Activated T-cell treated with anti-CD3 and anti-CD28 coated beads for 48 hours (primary cell): ENCODE results near the gene DPH2.

Experiments used
- DNase-seq: peaks from one replicate; pipeline ENCODE4 v3.0.0-alpha.2; 2020; ENCODE audit warnings: low read depth

DPH2 gene

GRCh38 chr1:43968348-43968948, 1.4 kb upstream of the DPH2 start:
- DNase-seq, result no peak

GRCh38 chr1:43969416-43969745, 429 bp upstream of the DPH2 start:
- no peak for DNase-seq

- no peak for DNase-seq
Observed at GRCh38 chr1:43970502-43970901, 692 bp downstream of the DPH2 start.

DNA sequence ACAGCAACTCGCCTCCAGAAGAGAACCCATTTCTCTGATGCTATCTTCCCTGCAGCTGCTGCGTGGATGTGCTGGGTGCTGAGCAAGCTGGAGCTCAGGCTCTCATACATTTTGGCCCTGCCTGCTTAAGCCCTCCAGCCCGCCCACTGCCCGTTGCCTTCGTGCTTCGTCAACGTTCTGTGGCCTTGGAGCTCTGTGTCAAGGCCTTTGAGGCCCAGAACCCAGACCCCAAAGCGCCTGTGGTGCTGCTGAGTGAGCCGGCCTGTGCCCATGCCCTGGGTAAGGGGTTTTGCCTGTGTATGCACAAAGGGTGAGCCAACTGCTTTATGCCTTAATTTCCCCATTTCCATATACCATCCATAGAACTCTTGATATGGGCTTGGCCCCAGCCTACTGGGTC, 1.1 kb downstream of the DPH2 start:
- DNase-seq, result no peak

- DNase-seq, result no peak
Observed at GRCh38 chr1:43971336-43971980, 1.6 kb downstream of the DPH2 start.

DNA sequence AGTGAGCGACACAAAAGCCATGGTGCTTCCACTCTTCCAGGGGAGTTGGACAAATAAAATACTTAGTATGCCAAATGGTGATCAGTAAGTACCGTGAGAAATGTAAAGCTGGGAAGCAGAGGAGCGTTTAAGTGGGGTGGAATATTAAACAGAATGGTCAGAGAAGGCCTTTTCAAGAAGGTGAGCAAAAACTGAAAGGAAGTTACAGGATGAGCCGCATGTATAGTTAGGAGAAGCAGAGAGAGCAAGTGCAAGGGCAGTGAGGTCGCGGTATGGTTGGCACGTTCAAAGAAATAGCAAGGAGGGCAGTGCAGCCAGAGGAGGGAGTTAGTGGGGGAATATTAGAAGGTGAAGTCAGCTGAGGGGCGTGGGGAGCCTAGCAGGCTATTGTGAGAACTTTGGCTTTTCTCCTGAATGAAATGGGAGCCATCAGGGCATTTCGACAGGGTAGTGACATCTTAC, 4.2 kb downstream of the DPH2 start:
- no peak for DNase-seq

- DNase-seq, result peak; percentile 95
Observed at GRCh38 chr1:43974443-43975248, 4.8 kb downstream of the DPH2 start, which contains the start of gene ATP6V0B. TSS of gene ATP6V0B (plus strand) at chr1:43974960. CDS start at chr1:43975041, 81 bp downstream.

DNA sequence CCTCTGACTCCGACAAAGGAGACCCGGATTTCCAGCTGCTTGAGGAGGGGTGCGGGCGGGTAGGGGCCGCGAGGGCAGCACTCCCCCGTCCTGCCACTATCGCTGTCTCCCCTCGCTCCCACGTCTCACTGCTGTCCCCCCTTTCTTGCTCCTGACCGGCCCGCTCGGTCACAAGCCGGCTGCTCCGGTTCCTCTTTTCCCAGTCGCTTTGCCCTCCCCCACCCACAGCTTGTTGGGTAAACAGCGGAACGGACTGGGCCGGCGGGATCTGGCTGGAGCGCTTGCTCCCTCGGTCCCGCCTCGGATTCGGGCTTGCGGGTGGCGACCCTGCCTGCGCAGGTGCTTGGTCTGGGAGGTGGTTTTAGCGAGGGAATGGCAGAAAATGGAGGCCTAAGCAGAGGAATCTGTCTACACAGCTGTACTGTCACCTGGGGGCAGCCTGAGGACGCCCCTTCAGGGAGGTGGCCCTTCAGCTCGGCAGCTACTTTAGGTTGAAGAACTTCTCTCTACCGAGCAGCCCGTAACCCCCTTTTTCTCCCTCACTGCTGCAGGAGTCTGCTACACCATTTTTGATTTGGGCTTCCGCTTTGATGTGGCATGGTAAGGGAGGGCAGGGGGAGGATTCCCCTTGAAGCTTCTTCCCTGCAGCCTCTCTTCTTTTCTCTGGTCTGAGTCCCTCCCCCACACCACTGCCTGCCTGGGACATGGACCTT, 5.6 kb downstream of the DPH2 start:
- DNase-seq, result no peak

DNA sequence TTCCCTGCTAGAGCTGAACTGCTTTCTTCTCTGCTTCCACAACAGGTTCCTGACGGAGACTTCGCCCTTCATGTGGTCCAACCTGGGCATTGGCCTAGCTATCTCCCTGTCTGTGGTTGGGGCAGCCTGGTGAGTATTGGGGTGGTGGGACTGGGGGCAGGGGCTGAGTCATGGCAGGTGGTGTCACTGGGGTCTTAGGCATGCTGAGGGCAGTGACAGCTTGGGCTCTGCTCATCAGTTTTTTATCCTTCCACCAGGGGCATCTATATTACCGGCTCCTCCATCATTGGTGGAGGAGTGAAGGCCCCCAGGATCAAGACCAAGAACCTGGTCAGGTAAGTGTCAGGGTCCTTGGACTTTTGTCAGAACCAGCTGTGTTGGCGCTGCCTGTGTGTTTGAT, 6.2 kb downstream of the DPH2 start:
- DNase-seq, result no peak

- DNase-seq, result no peak
Observed at GRCh38 chr1:43976890-43977289, 7.1 kb downstream of the DPH2 start.

- DNase-seq, result no peak
Observed at GRCh38 chr1:43977376-43978263, 7.8 kb downstream of the DPH2 start.

DNA sequence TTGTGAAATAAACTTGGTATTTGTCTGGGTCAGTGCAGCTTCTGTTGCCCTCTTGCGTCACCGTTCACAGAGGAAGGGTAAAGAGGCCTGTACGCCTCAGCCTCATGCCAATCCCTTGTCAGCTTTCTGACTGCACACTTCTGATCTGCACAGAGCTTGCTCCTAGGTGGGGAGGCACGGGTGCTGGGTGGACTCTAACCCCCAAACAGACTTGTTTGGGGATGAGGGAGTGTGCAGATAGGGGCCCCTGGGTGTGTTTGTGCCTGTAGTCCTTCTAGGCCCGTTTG, 8.4 kb downstream of the DPH2 start:
- DNase-seq, result no peak

- peak; percentile 56 for DNase-seq
Observed at GRCh38 chr1:43978551-43979260, 8.9 kb downstream of the DPH2 start, which contains the start of gene B4GALT2. TSS of gene B4GALT2 (plus strand) at chr1:43979210. CDS start at chr1:43981161, 1,951 bp downstream.

DNA sequence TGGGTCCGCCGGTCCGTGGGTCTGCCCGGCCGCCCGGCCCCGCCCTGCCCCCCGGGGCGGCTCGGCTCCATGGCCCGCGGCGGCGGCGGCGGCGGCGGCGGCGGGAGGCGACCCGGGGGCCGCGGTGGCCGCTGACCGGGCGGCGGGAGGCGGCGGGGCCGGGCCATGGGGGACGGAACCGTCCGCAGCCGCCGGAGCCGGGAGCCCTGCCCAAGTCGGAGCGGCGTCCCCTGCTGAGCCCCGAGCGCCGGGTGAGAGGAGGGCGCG, 9.4 kb downstream of the DPH2 start:
- DNase-seq, result no peak

DNA sequence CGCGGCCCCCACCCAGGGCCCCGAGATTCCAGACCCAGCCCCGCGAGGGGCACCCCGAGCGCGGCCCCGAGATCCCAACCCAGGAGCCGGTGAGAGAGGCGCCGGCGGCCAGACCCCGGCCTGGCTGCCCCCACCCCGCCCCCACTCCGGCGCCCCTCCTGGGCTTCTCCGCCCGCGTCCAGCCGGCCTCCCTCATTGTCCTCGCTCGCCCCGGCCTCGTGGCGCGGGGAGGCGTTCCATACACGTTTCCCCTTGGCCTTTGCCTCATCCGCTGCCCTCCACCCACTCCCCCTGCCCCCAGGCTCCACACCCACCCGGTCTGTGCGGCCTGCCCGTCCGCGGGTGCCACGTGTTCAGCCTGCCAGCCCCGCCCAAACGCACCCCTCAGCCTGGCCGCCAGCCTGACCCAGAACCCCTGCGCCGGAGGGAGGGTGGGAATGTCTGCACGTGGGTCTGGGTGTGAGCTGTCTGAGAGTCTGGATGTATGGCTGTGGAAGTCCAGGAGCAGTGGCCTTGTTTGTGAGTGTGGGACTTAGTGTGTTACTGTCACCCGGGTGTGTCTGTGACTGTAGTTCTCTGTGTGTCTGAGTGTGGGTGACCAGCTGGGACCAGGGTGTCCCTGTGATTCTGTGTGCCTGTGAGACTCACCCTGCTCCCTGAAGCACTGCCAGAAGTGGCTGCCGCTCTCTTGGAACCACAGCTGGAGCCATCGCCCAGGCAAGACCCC, 9.9 kb downstream of the DPH2 start:
- DNase-seq, result peak; percentile 35

GRCh38 chr1:43980255-43981134, 10.7 kb downstream of the DPH2 start:
- DNase-seq, result no peak

- DNase-seq, result no peak
Observed at GRCh38 chr1:43981135-43981491, 11.3 kb downstream of the DPH2 start.

DNA sequence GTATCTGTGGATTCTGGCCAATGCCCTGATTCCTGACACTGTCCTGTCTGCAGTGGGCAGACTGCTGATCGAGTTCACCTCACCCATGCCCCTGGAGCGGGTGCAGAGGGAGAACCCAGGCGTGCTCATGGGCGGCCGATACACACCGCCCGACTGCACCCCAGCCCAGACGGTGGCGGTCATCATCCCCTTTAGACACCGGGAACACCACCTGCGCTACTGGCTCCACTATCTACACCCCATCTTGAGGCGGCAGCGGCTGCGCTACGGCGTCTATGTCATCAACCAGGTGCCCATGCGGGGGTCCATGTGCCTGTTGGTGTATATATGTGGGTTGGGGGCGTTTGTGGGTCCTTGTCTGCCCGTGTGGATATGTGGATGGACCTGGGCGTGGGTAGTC, 11.8 kb downstream of the DPH2 start:
- no peak for DNase-seq

- no peak for DNase-seq
Observed at GRCh38 chr1:43982241-43982640, 12.4 kb downstream of the DPH2 start.

GRCh38 chr1:43982808-43983207, 13.0 kb downstream of the DPH2 start:
- DNase-seq, result no peak
